Heart left ventricle (tissue), 16 donors: ENCODE results near the gene CAMTA1. TPM values are rescaled to one million over a fixed set of nuclear protein-coding genes. Genes with fewer than 3 reads are reported as not detected.

ENCODE experiments used
- ATAC-seq, 4 donors: fragments of 200-7000 bp; cut with Tn5 transposase; one replicate each; pipeline ENCODE4 v1.9.1; 2020 to 2022; ENCODE audit warnings: moderate library complexity in 4 of 4, mild to moderate bottlenecking in 3 of 4, moderate number of reproducible peaks in 1 of 4
- DNase-seq, 5 donors: peaks; one replicate each; pipeline ENCODE4 v3.0.0-alpha.2; 2020
- H3K27ac ChIP-seq, 12 donors: fragments of 200-600 bp; sonication (generic) in 4 of 12; one replicate each; pipeline versions ENCODE4 v1.5.0 to v1.8.0; 2016 to 2022; ENCODE audit warnings: mild to moderate bottlenecking in 2 of 12
- H3K27me3 ChIP-seq, 9 donors: fragments of 200-600 bp; sonication (generic) in 2 of 9; one replicate each; pipeline versions ENCODE4 v1.5.1 to v1.8.0; 2016 to 2022; ENCODE audit warnings: mild to moderate bottlenecking in 3 of 9
- H3K36me3 ChIP-seq, 9 donors: fragments of 200-600 bp; sonication (generic) in 2 of 9; one replicate each; pipeline versions ENCODE4 v1.5.0 to v1.8.0; 2018 to 2022; ENCODE audit warnings: mild to moderate bottlenecking in 2 of 9
- H3K4me1 ChIP-seq, 12 donors: fragments of 200-600 bp; sonication (generic) in 4 of 12; one replicate each; pipeline versions ENCODE4 v1.5.0 to v1.8.0; 2016 to 2022; ENCODE audit warnings: mild to moderate bottlenecking in 3 of 12
- H3K4me3 ChIP-seq, 12 donors: fragments of 200-600 bp; sonication (generic) in 4 of 12; one replicate each; pipeline versions ENCODE4 v1.5.0 to v1.8.0; 2017 to 2022; ENCODE audit warnings: mild to moderate bottlenecking in 9 of 12, moderate library complexity in 4 of 12
- H3K9me3 ChIP-seq, 12 donors: fragments of 200-600 bp; sonication (generic) in 4 of 12; one replicate each; pipeline versions ENCODE4 v1.5.0 to v1.8.0; 2016 to 2022; ENCODE audit warnings: mild to moderate bottlenecking in 1 of 12
- CTCF ChIP-seq, 12 donors: fragments of 200-600 bp; sonication (generic) in 4 of 12; IDR thresholded peaks; one replicate each; pipeline versions ENCODE4 v1.5.0 to v1.8.0; 2018 to 2022; ENCODE audit warnings: antibody characterized with exemption in 12 of 12, mild to moderate bottlenecking in 5 of 12
- POLR2A ChIP-seq, 2 donors: fragments of 450-650 bp; IDR thresholded peaks; one replicate each; pipeline ENCODE4 v1.6.1; 2017; ENCODE audit warnings: antibody characterized with exemption in 2 of 2, mild to moderate bottlenecking in 2 of 2, moderate library complexity in 2 of 2
- WGBS, 4 donors: extraction: QIAGEN DNeasy Blood & Tissue Kit in 2 of 4; methylation state at CpG; one replicate each; pipeline versions ENCODE4 v1.1.5 to v1.1.7; 2013 to 2018; 5-methylcytosine and 5-hydroxymethylcytosine counted together
- intact Hi-C, 10 donors: fragments of 100-400 bp; cut with DNase I; formaldehyde crosslinking; loops; one replicate each; pipeline versions ENCODE4 v1.11.1 to v1.14.2; 2022
- polyA plus RNA-seq, 2 donors: library from polyadenylated mRNA; stranded (reverse); fragments of 200-250 nt; gene quantifications; one replicate each; pipeline ENCODE4 v1.2.3, GENCODE V29; 2013
- total RNA-seq, 9 donors: library from RNA; depleted of rRNA in 2 of 9; stranded (reverse); fragments of >200 nt in 2 of 9; fragmentation: NEBNext Ultra II Directional in 3 of 9; extraction: Animal tissue kit (Norgen Biotek cat#: 25700) in 3 of 9; gene quantifications; one replicate each; pipeline versions ENCODE4 v1.1.0 to v1.2.4, GENCODE V29; 2016 to 2023
- donor health status: ischemic (EF 13 %, LVEDD 7.1; RV severe dilation, severe dysfunction).
- donor health status: healthy with polysubstance abuse.
- donor health status: DM: no; HTN: yes; CAD: no.
- donor health status: DM: no; HTN: no; CAD: no.
- donor health status: ischemic (EF 25% LVEDD 6.9; RV normal size, moderate dysfunction).
- donor health status: ischemic (EF 25% LVEDD 5.7; RV mildly dilated, moderate dysfunction).
- donor health status: healthy.
- donor health status: DM: yes; HTN: yes; CAD: no.
- donor health status: ischemic (EF 35%, LVEDD 5.7; RV mildly dilated, moderate dysfunction).
- donor health status: nonischemic (EF 11% LVEDD 7.7; RV severe dilation, severe dysfunction).
- donor health status: DM: yes; HTN: yes; CAD: no.
- donor health status: PGD.
- donor health status: ischemic (EF 29% LVEDD 5.4; RV normal size, mild dysfunction).
- donor health status: nonischemic (EF 23%, LVEDD 6.1; RV moderate dilation, normal function).

The CAMTA1 gene
- total and polyA plus RNA-seq, 11 donors = 114 to 303 (median 137) TPM

- DNase-seq (no peak), ATAC-seq (no peak)
- 31 to 35% (median 33%) methylated on average over 7 of the region's 7 CpGs for WGBS, 4 donors
- Histone ChIP-seq H3K9me3 (no peaks in the 10 kb centered on the region), H3K4me1 (no peaks in the 10 kb centered on the region), H3K27me3 (no peaks in the 10 kb centered on the region), H3K27ac (no peak overlapping the region), H3K4me3 (no peak overlapping the region), H3K36me3 (no peaks in the 10 kb centered on the region)
- TF ChIP-seq POLR2A (IDR thresholded peaks at IDR 0.05) (no peak), CTCF (IDR thresholded peaks at IDR 0.05) (no peak)
- intact Hi-C loops = no loop called here
Observed at GRCh38 chr1:6984986-6985385, 199.7 kb downstream of the CAMTA1 start.

- TF ChIP-seq POLR2A (IDR thresholded peaks at IDR 0.05) (no peak), CTCF (IDR thresholded peaks at IDR 0.05) (no peak)
- H3K9me3 ChIP-seq = no peaks in the 10 kb centered on the region
- H3K36me3 ChIP-seq = no peaks in the 10 kb centered on the region
- intact Hi-C loops = no loop called here
- WGBS, 4 donors = 80 to 84% (median 83%) methylated on average over 17 of the region's 17 CpGs
- DNase-seq = no peak
- no peak for ATAC-seq
- H3K27me3 ChIP-seq = no peaks in the 10 kb centered on the region
- no peak overlapping the region for H3K27ac ChIP-seq
- H3K4me3 ChIP-seq = no peak overlapping the region
- H3K4me1 ChIP-seq = no peaks in the 10 kb centered on the region
Observed at GRCh38 chr1:6985549-6986276, 200.5 kb downstream of the CAMTA1 start.

DNA sequence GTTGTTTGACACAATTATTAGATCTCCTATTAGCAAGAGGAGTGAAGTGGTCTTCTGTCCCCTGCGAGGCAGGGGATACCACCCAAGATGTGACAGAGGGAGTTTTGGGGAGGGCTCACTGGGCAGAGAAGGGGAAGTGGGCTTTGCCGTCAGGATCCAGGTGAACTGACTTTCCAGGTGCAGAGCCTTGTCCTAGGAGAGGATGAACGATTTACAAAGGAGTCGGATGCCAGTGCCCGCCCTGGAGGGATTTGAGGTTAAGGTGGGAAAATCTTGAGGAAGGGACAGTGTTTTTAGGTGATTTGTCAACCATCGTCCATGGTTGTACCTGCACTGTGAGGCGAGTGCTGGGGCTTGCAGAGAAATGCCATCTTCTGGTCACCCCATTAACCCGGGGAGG is 201.0 kb downstream of the CAMTA1 start:
- intact Hi-C loops = no loop called here

DNA sequence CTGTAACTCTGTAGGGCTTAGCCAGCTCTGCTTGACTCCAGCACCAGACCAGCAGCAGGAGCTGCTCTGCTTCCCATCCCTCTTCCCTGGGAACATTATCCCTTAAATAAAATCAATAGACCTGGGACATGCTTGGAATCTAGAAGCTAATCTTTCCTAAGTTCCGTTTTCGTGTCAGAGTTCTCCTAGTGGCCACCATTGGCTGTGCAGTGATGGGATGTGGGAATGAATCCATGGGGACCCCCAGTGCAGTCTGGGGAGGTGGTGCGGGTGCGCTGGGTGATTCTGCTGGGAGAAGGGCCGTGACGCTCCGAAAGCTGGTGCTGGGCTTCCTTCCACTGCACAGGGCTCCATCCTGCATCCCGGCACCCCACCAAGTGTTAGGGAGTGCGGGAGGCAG is 202.7 kb downstream of the CAMTA1 start:
- Histone ChIP-seq H3K27me3 (no peaks in the 10 kb centered on the region), H3K4me3 (no peak overlapping the region), H3K9me3 (no peaks in the 10 kb centered on the region), H3K4me1 (no peaks in the 10 kb centered on the region), H3K36me3 (no peaks in the 10 kb centered on the region), H3K27ac (no peak overlapping the region)
- intact Hi-C loops = no loop called here
- ATAC-seq = no peak
- TF ChIP-seq CTCF (IDR thresholded peaks at IDR 0.05) = no peak
- no peak for TF ChIP-seq POLR2A (IDR thresholded peaks at IDR 0.05)
- WGBS, 4 donors = 85 to 88% (median 86%) methylated on average over 9 of the region's 9 CpGs
- DNase-seq = no peak

More for the DNA sequence above, 201.0 kb downstream of the CAMTA1 start:
- Histone ChIP-seq H3K4me3 (no peak overlapping the region), H3K4me1 (no peaks in the 10 kb centered on the region), H3K9me3 (no peaks in the 10 kb centered on the region), H3K36me3 (no peaks in the 10 kb centered on the region), H3K27me3 (no peaks in the 10 kb centered on the region), H3K27ac (no peak overlapping the region)
- TF ChIP-seq POLR2A (IDR thresholded peaks at IDR 0.05) (no peak), CTCF (IDR thresholded peaks at IDR 0.05) (no peak)
- DNase-seq (no peak), ATAC-seq (no peak)
- WGBS, 4 donors = 88 to 94% (median 91%) methylated on average over 8 of the region's 8 CpGs
